ENCODE data around the gene WFIKKN1. TPM values are rescaled to one million over a fixed set of nuclear protein-coding genes. Genes with fewer than 3 reads are reported as not detected.

The WFIKKN1 gene
- total RNA-seq, 1 donor from 2014 or later = 0.89 TPM

GRCh38 chr16:591231-591630, 39.6 kb upstream of the WFIKKN1 start:
- peak overlapping the region; percentile 100 for H3K4me2 ChIP-seq (ENCODE audit: low read length)
- no peak overlapping the region for H2AFZ ChIP-seq (ENCODE audit: low read depth, low read length)
- peak overlapping the region; percentile 86 for H3K9ac ChIP-seq (ENCODE audit: low read length)
- FAIRE-seq (no peak), DNase-seq (ENCODE audit: low read depth) (no peak)
- no peak for TF ChIP-seq CTCF (IDR thresholded peaks at IDR 0.05; ENCODE audit: insufficient read depth, low read depth, low read length)
- no peak for TF ChIP-seq EZH2 (IDR thresholded peaks at IDR 0.05; ENCODE audit: insufficient read depth, low read length)
- no peaks in the 10 kb centered on the region for H3K27me3 Mint-ChIP-seq (ENCODE audit: low read depth, unreplicated experiment)
- H3K36me3 Mint-ChIP-seq (ENCODE audit: low read depth, unreplicated experiment) = peaks cover 4% of the 10 kb centered on the region
- no peaks in the 10 kb centered on the region for H3K27me3 ChIP-seq (ENCODE audit: insufficient read depth, low read length)
- H3K4me1 Mint-ChIP-seq (ENCODE audit: low read depth, unreplicated experiment) = peaks cover 11% of the 10 kb centered on the region
- H3K4me3 Mint-ChIP-seq (ENCODE audit: unreplicated experiment) = peak overlapping the region; percentile 90
- peaks cover 73% of the 10 kb centered on the region for H4K20me1 ChIP-seq (ENCODE audit: insufficient read depth, low read length)
- no peak overlapping the region for H3K27ac Mint-ChIP-seq (ENCODE audit: unreplicated experiment)
- H3K9me3 Mint-ChIP-seq (ENCODE audit: unreplicated experiment) = no peaks in the 10 kb centered on the region
- no peaks in the 10 kb centered on the region for H3K9me3 ChIP-seq (ENCODE audit: insufficient read depth, low read depth, low read length)
- peaks cover 72% of the 10 kb centered on the region for H3K79me2 ChIP-seq (ENCODE audit: insufficient read depth, low read length)
- peaks cover 15% of the 10 kb centered on the region for H3K4me1 ChIP-seq (ENCODE audit: insufficient read depth, low read length)
- H3K4me3 ChIP-seq (ENCODE audit: insufficient read depth, low read depth, low read length) = peak overlapping the region; percentile 78
- H3K27ac ChIP-seq (ENCODE audit: low read depth, low read length) = no peak overlapping the region
- H3K36me3 ChIP-seq (ENCODE audit: insufficient read depth, low read length) = no peaks in the 10 kb centered on the region

GRCh38 chr16:591892-592517, 38.8 kb upstream of the WFIKKN1 start:
- Histone ChIP-seq H3K36me3 (ENCODE audit: insufficient read depth, low read length) (no peaks in the 10 kb centered on the region), H3K4me3 (ENCODE audit: insufficient read depth, low read depth, low read length) (no peak overlapping the region), H2AFZ (ENCODE audit: low read depth, low read length) (no peak overlapping the region), H3K9me3 (ENCODE audit: insufficient read depth, low read depth, low read length) (no peaks in the 10 kb centered on the region), H3K79me2 (ENCODE audit: insufficient read depth, low read length) (peaks cover 79% of the 10 kb centered on the region), H3K27ac (ENCODE audit: low read depth, low read length) (no peak overlapping the region), H3K9ac (ENCODE audit: low read length) (no peak overlapping the region), H3K4me2 (ENCODE audit: low read length) (no peak overlapping the region), H3K27me3 (ENCODE audit: insufficient read depth, low read length) (no peaks in the 10 kb centered on the region), H4K20me1 (ENCODE audit: insufficient read depth, low read length) (peaks cover 73% of the 10 kb centered on the region), H3K4me1 (ENCODE audit: insufficient read depth, low read length) (peaks cover 15% of the 10 kb centered on the region)
- no peak for TF ChIP-seq EZH2 (IDR thresholded peaks at IDR 0.05; ENCODE audit: insufficient read depth, low read length)
- TF ChIP-seq CTCF (IDR thresholded peaks at IDR 0.05; ENCODE audit: insufficient read depth, low read depth, low read length) = no peak
- DNase-seq (ENCODE audit: low read depth) (no peak), FAIRE-seq (no peak)
- H3K27ac Mint-ChIP-seq (ENCODE audit: unreplicated experiment) = no peak overlapping the region
- no peaks in the 10 kb centered on the region for H3K9me3 Mint-ChIP-seq (ENCODE audit: unreplicated experiment)
- H3K27me3 Mint-ChIP-seq (ENCODE audit: low read depth, unreplicated experiment) = no peaks in the 10 kb centered on the region
- peak overlapping the region; percentile 46 for H3K4me3 Mint-ChIP-seq (ENCODE audit: unreplicated experiment)
- peaks cover 11% of the 10 kb centered on the region for H3K4me1 Mint-ChIP-seq (ENCODE audit: low read depth, unreplicated experiment)
- peaks cover 10% of the 10 kb centered on the region for H3K36me3 Mint-ChIP-seq (ENCODE audit: low read depth, unreplicated experiment)
